DMS79 (cell line): Measurements from ENCODE around the gene VRK2.
"Not testable (repeated sequence)": the region's sequence is repeated elsewhere in the genome, so short reads cannot be mapped to it uniquely, and the experiment has no call there.

Experiments used
- DNase-seq: peaks from one replicate; lab custom pipeline; 2025; lab: John Stamatoyannopoulos, UW

The VRK2 gene

GRCh38 chr2:58158481-58158880, 111.9 kb downstream of the VRK2 start:
- DNase-seq, result no peak

- DNase-seq, result no peak
These were observed 117.3 kb downstream of the VRK2 start for GRCh38 chr2:58163913-58164312.

- DNase-seq, result not testable (repeated sequence)
These were observed 121.5 kb downstream of the VRK2 start for GRCh38 chr2:58168130-58168529.

- DNase-seq, result not testable (repeated sequence)
These were observed 123.2 kb downstream of the VRK2 start for GRCh38 chr2:58169845-58170244.

GRCh38 chr2:58170334-58170933, 123.8 kb downstream of the VRK2 start:
- DNase-seq, result not testable (repeated sequence)

GRCh38 chr2:58171831-58172230, 125.2 kb downstream of the VRK2 start:
- DNase-seq, result not testable (repeated sequence)

GRCh38 chr2:58177187-58177586, 130.6 kb downstream of the VRK2 start:
- DNase-seq, result not testable (repeated sequence)

GRCh38 chr2:58180175-58180574, 133.6 kb downstream of the VRK2 start:
- not testable (repeated sequence) for DNase-seq

GRCh38 chr2:58180635-58181034, 134.0 kb downstream of the VRK2 start:
- DNase-seq, result no peak

- DNase-seq, result no peak
These were observed 135.9 kb downstream of the VRK2 start for GRCh38 chr2:58182527-58182926.

GRCh38 chr2:58186501-58186900, 139.9 kb downstream of the VRK2 start:
- no peak for DNase-seq

- not testable (repeated sequence) for DNase-seq
These were observed 140.4 kb downstream of the VRK2 start for GRCh38 chr2:58187022-58187421.

GRCh38 chr2:58194458-58194857, 147.9 kb downstream of the VRK2 start:
- DNase-seq, result no peak

GRCh38 chr2:58195662-58196061, 149.1 kb downstream of the VRK2 start:
- no peak for DNase-seq

- no peak for DNase-seq
These were observed 151.3 kb downstream of the VRK2 start for GRCh38 chr2:58197894-58198293.

GRCh38 chr2:58202404-58202803, 155.8 kb downstream of the VRK2 start:
- DNase-seq, result no peak

- DNase-seq, result no peak
These were observed 156.4 kb downstream of the VRK2 start for GRCh38 chr2:58203018-58203417.

- DNase-seq, result no peak
These were observed 157.8 kb downstream of the VRK2 start for GRCh38 chr2:58204195-58204959.

- no peak for DNase-seq
These were observed 160.2 kb downstream of the VRK2 start for GRCh38 chr2:58206785-58207184.

- no peak for DNase-seq
These were observed 160.6 kb downstream of the VRK2 start for GRCh38 chr2:58207189-58207588.
